Measurements from ENCODE around the gene RSRC2. TPM values are rescaled to one million over a fixed set of nuclear protein-coding genes. Genes with fewer than 3 reads are reported as not detected.

RSRC2 gene
- total RNA-seq, 4 donors from 2014 or later, result 43.5 to 58.8 (median 44.9) TPM

DNA sequence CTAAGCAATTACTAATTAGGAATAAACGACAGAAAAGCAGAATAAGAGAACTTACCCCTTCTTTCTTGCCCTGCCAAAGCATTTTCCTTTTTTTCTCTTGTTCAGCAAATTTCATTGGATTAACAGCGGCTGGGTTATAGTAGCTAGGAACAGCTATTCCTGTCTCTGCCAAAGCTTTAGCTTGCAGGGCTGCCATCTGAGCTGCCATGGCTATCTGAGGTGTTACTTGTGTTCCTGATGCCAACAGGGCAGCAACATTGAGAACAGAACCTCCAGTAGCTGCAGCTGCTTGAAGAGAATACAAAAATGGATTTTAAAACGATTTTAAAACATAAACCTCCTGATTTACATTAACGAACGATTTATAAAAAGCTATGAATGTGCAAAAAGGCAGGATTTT, 18.6 kb downstream of the RSRC2 start:
- no peak overlapping the region for H3K27ac ChIP-seq
- ATAC-seq (no peak), DNase-seq (no peak)
- H3K27me3 ChIP-seq, result no peaks in the 10 kb centered on the region
- H3K9me3 ChIP-seq, result no peaks in the 10 kb centered on the region
- H3K4me1 ChIP-seq, result no peaks in the 10 kb centered on the region
- intact Hi-C loops (cut with DNase I; ENCODE audit: low total_unique reads) (no loop called here), in situ Hi-C loops (cut with MboI; ENCODE audit: low sequenced_read_pairs in 4 of 4) (loop anchor here in 3 of 4 donors (25.0 kb wide), 3 partner anchors 254 to 1129 kb away; partner anchors contain the start of genes CCDC62 (in 1 of the 3), DENR (in 1 of the 3), EIF2B1 (in 1 of the 3) and GTF2H3 (in 1 of the 3))
- H3K4me3 ChIP-seq, result no peak overlapping the region
- no peak for TF ChIP-seq POLR2A (IDR thresholded peaks at IDR 0.05)
- TF ChIP-seq, protein P1, sequence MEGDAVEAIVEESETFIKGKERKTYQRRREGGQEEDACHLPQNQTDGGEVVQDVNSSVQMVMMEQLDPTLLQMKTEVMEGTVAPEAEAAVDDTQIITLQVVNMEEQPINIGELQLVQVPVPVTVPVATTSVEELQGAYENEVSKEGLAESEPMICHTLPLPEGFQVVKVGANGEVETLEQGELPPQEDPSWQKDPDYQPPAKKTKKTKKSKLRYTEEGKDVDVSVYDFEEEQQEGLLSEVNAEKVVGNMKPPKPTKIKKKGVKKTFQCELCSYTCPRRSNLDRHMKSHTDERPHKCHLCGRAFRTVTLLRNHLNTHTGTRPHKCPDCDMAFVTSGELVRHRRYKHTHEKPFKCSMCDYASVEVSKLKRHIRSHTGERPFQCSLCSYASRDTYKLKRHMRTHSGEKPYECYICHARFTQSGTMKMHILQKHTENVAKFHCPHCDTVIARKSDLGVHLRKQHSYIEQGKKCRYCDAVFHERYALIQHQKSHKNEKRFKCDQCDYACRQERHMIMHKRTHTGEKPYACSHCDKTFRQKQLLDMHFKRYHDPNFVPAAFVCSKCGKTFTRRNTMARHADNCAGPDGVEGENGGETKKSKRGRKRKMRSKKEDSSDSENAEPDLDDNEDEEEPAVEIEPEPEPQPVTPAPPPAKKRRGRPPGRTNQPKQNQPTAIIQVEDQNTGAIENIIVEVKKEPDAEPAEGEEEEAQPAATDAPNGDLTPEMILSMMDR (IDR thresholded peaks at IDR 0.05 in 4 of 5, conservative IDR thresholded peaks at IDR 0.05 in 1 of 5), result no peak
- peaks cover 2 to 100% of the 10 kb centered on the region in 2 donors for H3K36me3 ChIP-seq

DNA sequence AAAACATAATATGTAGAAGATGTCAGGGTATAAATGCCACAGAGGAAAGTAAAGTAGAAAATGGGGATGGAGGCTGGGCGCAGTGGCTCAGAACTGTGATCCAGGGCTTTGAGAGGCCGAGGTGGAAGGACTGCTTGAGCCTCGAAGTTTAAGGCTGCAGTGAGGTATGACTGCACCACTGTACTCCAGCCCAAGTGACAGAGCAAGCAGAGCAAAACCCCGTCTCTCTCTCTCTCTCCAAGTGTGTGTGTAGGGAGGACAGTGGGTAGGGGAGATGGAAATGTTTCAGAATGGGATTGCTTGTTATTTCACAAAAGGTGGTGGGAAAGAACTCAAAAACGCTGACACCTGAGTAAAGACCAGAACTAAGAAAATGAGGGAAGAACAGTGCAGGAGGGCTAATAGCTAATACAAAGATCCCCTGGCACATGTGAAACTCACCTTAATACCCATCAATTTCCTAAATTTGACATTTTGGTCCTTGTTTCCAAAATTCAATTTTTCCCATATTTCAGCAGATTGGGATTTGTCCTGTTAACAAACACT, 20.3 kb downstream of the RSRC2 start:
- H3K27ac ChIP-seq, result no peak overlapping the region

DNA sequence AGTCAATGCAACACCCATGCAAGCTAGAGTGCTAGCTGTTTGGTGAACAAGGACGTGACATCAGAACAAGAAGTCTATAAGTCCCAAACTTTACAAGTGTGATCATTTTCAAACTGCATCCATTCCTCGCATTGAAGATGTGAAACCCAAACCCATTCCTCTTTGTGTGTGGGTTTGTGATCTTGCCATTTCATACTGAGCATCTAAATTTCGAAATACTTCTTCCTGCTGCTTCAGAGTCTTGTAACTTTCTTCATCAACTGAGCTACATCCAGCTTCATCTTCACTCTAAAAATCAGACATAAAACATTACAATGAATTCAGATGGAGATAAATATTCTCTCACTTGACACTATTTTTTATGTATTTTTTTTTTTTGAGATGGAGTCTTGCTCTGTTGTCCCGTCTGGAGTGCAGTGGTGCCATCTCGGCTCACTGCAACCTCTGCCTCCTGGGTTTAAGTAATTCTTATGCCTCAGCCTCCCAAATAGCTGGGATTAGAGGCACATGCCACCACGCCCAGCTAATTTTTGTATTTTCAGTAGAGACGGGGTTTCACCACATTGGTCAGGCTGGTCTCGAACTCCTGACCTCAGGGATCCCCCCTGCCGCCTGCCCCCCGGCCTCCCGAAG, 21.2 kb downstream of the RSRC2 start:
- in situ Hi-C loops (cut with MboI; ENCODE audit: low sequenced_read_pairs in 4 of 4), result loop anchor here in 3 of 4 donors (25.0 kb wide), 3 partner anchors 257 to 1132 kb away; partner anchors contain the start of genes CCDC62 (in 1 of the 3), DENR (in 1 of the 3), EIF2B1 (in 1 of the 3) and GTF2H3 (in 1 of the 3)
- Histone ChIP-seq H3K4me3 (no peak overlapping the region), H3K27me3 (no peaks in the 10 kb centered on the region), H3K27ac (no peak overlapping the region), H3K4me1 (peaks cover 0 to 6% of the 10 kb centered on the region in 2 donors), H3K36me3 (peaks cover 2 to 77% of the 10 kb centered on the region in 2 donors), H3K9me3 (no peaks in the 10 kb centered on the region)
- ATAC-seq (no peak), DNase-seq (no peak)
- no peak for TF ChIP-seq POLR2A (IDR thresholded peaks at IDR 0.05)
- TF ChIP-seq, protein P1 (IDR thresholded peaks at IDR 0.05 in 4 of 5, conservative IDR thresholded peaks at IDR 0.05 in 1 of 5), result no peak
- intact Hi-C loops (cut with DNase I; ENCODE audit: low total_unique reads), result no loop called here

More for the DNA sequence above, 20.3 kb downstream of the RSRC2 start:
- H3K4me3 ChIP-seq, result no peak overlapping the region
- TF ChIP-seq, protein P1 (IDR thresholded peaks at IDR 0.05 in 4 of 5, conservative IDR thresholded peaks at IDR 0.05 in 1 of 5), result no peak
- TF ChIP-seq POLR2A (IDR thresholded peaks at IDR 0.05), result no peak
- DNase-seq (no peak), ATAC-seq (no peak)
- H3K4me1 ChIP-seq, result peaks cover 0 to under 1% of the 10 kb centered on the region in 2 donors
- in situ Hi-C loops (cut with MboI; ENCODE audit: low sequenced_read_pairs in 4 of 4) (loop anchor here in 3 of 4 donors (25.0 kb wide), 3 partner anchors 256 to 1131 kb away; partner anchors contain the start of genes CCDC62 (in 1 of the 3), DENR (in 1 of the 3), EIF2B1 (in 1 of the 3) and GTF2H3 (in 1 of the 3)), intact Hi-C loops (cut with DNase I; ENCODE audit: low total_unique reads) (no loop called here)
- no peaks in the 10 kb centered on the region for H3K9me3 ChIP-seq
- H3K36me3 ChIP-seq, result peaks cover 2 to 86% of the 10 kb centered on the region in 2 donors
- no peaks in the 10 kb centered on the region for H3K27me3 ChIP-seq

DNA sequence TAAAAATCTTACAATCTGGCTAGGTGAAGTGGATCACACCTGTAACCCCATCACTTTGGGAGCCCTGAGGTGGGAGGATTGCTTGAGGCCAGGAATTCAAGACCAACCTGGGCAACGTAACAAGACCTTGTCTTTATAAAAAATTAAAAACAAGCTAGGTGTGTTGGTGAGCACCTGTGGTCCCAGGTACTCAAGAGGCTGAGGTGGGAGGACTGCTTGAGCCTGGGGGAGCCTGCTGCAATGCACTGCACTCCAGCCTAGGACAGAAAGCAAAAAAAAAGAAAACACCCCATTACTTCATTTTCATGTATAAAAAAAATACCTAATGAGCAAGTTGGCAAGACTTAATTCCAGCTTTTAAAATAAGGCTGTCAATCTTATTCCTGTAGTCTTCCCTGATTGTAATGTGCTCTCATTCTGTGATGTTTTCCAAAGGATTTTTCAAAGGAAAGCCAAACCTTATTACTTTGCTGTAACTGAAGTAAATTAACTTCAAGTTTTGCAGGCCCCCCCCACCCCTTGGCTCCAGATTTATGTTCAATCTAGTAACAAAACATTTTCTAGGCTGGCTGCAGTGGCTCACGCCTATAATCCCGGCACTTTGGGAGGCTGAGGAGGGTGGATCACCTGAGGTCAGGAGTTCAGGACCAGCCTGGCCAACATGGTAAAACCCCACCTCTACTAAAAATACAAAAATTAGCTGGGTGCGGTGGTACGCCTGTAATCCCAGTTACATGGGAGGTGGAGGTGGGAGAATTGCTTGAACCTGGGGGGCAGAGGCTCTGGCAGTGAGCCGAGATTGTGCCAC, 22.7 kb downstream of the RSRC2 start:
- Histone ChIP-seq H3K27me3 (no peaks in the 10 kb centered on the region), H3K9me3 (no peaks in the 10 kb centered on the region), H3K36me3 (peaks cover 2 to 61% of the 10 kb centered on the region in 2 donors), H3K4me3 (no peak overlapping the region), H3K4me1 (peaks cover 7 to 11% of the 10 kb centered on the region in 2 donors), H3K27ac (no peak overlapping the region)
- no peak for TF ChIP-seq POLR2A (IDR thresholded peaks at IDR 0.05)
- TF ChIP-seq, protein P1 (IDR thresholded peaks at IDR 0.05 in 4 of 5, conservative IDR thresholded peaks at IDR 0.05 in 1 of 5), result no peak
- DNase-seq, result no peak
- in situ Hi-C loops (cut with MboI; ENCODE audit: low sequenced_read_pairs in 4 of 4) (loop anchor here in 3 of 4 donors (25.0 kb wide), 3 partner anchors 258 to 1133 kb away; partner anchors contain the start of genes CCDC62 (in 1 of the 3), DENR (in 1 of the 3), EIF2B1 (in 1 of the 3) and GTF2H3 (in 1 of the 3)), intact Hi-C loops (cut with DNase I; ENCODE audit: low total_unique reads) (no loop called here)
- no peak for ATAC-seq
